Raji (cell line): ENCODE data around the gene LRRC31.
A peak's percentile ranks its signal among the peaks of the same experiment; 100 is the strongest.

Experiments
- POLR2A ChIP-seq: IDR thresholded peaks from 2 replicates; pipeline ENCODE4 v1.6.1; 2011; ENCODE audit warnings: low read depth, low read length, control low read depth; ENCODE audit not compliant: insufficient read depth

The LRRC31 gene

DNA sequence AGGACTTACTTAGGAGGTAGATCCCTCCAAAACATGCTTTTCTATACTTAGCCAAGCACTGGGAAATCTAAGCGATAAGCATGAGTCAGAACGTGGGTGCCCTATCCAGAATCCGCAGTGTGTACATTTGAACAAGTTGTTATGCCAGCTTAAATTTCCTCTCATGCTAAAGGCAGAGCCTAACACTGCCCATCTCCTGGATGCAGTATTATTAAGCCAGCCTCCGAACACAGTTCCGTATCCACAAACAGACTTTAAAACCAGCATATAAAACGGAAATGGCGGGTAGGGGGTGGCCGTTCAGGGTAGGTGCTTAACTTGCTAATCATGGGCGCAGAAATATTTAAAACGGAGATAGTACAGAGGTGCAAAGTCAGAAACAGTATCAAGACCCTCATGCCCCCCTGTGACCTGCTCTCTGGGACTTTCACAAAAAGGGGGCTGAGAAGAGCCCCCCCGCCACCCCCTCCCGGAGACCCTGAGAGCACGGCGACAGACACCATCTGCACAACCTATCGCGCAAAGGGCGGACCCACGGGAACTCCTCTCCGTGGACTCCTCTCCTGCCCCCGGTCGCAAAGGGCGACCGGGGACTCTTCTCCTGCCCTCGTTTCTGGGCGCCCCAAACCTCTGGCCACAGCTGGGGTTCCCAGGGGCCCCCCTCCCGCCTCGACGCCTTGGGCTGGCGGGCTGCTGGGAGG is 58.0 kb downstream of the LRRC31 start:
- TF ChIP-seq POLR2A: peak; percentile 28; the same call in 1 of the 2 replicates

DNA sequence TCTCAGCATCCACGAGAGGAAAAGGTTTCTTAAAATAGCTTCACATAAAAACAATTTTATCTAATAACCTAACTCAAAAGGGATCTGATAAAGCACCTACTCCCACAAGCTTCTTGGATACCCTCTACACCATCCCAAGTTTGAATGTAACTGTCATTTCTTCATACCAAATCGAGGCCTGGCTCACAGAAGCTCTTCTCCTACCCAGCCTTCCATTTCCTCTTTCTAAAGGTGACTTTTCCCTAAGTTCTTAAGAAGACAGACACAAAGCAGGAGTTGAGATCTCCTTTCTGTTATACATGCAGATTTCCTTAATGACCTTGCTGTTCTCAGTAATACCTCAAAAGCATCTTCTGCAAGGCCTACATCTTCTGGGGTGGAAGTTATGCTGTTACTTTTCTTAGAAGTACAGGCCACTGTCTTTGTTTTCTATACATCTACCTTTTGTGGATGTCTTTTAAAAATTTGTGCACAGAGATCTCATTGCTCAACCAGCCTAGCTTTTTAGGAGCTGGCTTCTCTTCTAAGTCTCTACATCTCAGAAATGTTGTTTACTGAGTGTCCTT is 60.4 kb downstream of the LRRC31 start:
- no peak for TF ChIP-seq POLR2A

DNA sequence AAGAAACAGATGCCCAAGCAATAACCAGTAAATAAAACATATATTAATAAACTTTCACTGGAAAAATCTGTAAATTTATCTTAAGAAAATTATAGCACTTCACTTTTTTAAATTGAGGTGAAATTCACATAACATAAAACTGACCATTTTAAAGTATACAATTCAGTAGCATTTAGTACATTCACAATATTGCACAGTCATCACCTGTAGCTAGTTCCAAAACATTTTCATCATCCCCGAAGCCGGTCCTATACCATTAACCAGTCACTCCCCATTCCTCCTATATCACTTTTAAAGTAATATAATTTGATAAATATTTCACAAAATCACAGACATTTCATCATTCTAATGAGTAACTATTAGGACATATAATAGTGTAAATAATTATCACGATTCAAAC is 65.1 kb downstream of the LRRC31 start:
- TF ChIP-seq POLR2A: no peak

DNA sequence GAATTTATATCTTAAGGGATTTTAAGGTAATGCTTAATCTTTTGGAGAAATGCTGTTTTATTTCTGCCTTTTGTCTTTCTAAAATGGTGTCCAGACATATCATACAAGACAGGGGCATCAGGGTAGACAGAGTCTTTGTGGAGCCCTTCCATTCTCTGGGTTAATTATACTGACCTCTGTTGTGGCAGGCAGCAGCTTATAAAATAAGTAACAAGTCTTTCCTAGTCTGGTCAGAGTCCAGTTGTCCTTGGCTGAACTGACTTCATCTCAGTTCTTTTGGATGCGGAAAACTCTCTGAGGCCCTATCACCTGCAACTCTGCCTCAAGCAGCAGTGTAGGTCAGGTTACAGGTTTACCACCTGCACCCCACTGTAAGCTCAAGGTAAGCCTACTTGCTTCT is 77.4 kb downstream of the LRRC31 start:
- TF ChIP-seq POLR2A: no peak

DNA sequence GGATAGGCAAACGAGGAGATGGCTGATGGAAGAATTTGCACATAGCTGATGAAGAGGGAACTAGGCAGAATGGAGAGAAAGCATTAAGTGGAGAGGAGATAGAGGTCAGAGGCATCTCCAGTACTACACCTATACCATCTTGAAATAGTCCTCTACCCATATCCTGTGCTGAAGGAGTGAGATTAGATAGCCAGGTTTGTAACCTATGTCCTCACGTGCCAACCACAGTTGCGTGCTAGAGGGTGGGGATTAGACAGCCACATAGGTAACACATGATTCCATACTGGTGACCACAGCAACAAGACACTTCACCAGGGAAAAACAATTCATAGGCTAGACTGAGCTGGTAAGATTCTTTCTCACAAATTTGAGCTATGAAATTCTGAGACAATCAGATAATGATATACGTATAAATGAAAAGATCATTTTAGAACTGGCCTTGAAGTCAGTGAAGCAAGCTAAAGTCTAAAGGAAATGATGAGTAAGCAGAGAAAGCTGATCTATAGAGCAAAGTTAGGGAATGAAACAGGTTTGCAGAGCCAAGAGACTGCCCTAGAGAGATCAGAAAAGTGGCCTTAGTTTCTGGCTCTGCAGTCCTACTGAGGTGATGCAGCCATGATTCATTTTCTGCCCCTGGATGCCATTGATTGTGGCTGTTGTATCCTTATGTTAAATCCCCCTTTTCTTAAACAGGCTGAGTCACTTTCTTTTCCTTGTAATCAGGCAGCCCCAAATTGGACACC is 78.9 kb downstream of the LRRC31 start:
- TF ChIP-seq POLR2A: no peak

DNA sequence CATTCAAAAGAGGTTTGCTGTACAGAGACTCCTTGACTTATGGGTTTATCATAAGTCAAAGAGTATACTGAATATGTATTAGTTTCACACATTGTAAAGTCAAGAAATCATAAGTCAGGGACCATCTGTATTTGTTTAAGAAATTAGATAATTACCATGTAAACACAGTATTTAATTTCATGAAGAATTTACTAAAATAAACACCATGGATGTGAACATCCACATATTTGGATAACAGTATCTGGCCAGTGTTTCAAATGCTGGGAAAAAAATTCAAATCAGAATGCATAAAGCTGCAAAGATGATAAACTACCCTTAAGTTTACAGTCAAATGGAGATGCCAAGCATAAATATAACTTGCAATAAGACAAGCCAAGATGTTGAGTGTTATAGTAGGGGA is 79.5 kb downstream of the LRRC31 start:
- TF ChIP-seq POLR2A: no peak
